Pancreas (tissue), 10 donors: ENCODE results near the gene MLXIPL. TPM values are rescaled to one million over a fixed set of nuclear protein-coding genes. Genes with fewer than 3 reads are reported as not detected.

Experiments
- ATAC-seq, 4 donors: fragments of 200-7000 bp; cut with Tn5 transposase; one replicate each; pipeline versions ENCODE4 v1.8.0 to v1.9.1; 2020; ENCODE audit warnings: mild to moderate bottlenecking in 4 of 4, moderate library complexity in 4 of 4
- DNase-seq, 6 donors: peaks; one replicate each; pipeline ENCODE4 v3.0.0-alpha.2; 2020
- FAIRE-seq: peaks from 2 replicates; lab custom pipeline; 2012; peaks lifted over from hg19 to GRCh38; lab: Jason Lieb, UNC
- H3K27ac ChIP-seq, 4 donors: fragments of 200-600 bp; sonication (generic); 1 replicate in 3 of 4; 2 replicates in 1 of 4; pipeline versions ENCODE4 v1.5.0 to v1.8.0; 2020
- H3K27me3 ChIP-seq, 4 donors: fragments of 200-600 bp; one replicate each; pipeline ENCODE4 v1.8.0; 2021
- H3K36me3 ChIP-seq, 3 donors: fragments of 200-600 bp; sonication (generic) in 1 of 3; one replicate each; pipeline versions ENCODE4 v1.5.0 to v1.8.0; 2020 to 2021
- H3K4me1 ChIP-seq, 3 donors: fragments of 200-600 bp; one replicate each; pipeline ENCODE4 v1.8.0; 2021
- H3K4me3 ChIP-seq, 4 donors: fragments of 200-600 bp; sonication (generic) in 2 of 4; one replicate each; pipeline versions ENCODE4 v1.5.0 to v1.8.0; 2020 to 2021
- H3K9me3 ChIP-seq, 4 donors: fragments of 200-600 bp; one replicate each; pipeline ENCODE4 v1.8.0; 2021
- CTCF ChIP-seq, 4 donors: fragments of 200-600 bp; sonication (generic) in 3 of 4; IDR thresholded peaks; one replicate each; pipeline versions ENCODE4 v1.5.0 to v1.8.0; 2021; ENCODE audit warnings: antibody characterized with exemption in 4 of 4
- WGBS, 2 donors: extraction: QIAGEN DNeasy Blood & Tissue Kit; methylation state at CpG; one replicate each; pipeline ENCODE4 v1.1.7; 2013; 5-methylcytosine and 5-hydroxymethylcytosine counted together
- intact Hi-C, 3 donors: fragments of 100-400 bp; cut with DNase I; formaldehyde crosslinking; loops; one replicate each; pipeline versions ENCODE4 v1.11.1 to v1.14.2; 2022
- polyA plus RNA-seq, 2 donors: library from polyadenylated mRNA; stranded (reverse); fragments of 200-250 nt; gene quantifications; one replicate each; pipeline ENCODE4 v1.2.3, GENCODE V29; 2013
- total RNA-seq, 6 donors: library from RNA; stranded (reverse); fragmentation: NEBNext Ultra II Directional in 4 of 6; extraction: Animal tissue kit (Norgen Biotek cat#: 25700) in 4 of 6; gene quantifications; one replicate each; pipeline versions ENCODE4 v1.2.1 to v1.2.4, GENCODE V29; 2021 to 2023
- donor health status: healthy with polysubstance abuse.
- donor health status: DM: no; HTN: no; CAD: no; lungs with moderate emphysema.
- donor health status: DM: no; HTN: no; CAD: no.
- donor health status: control.
- donor health status: control.
- donor health status: Bipolar disorder and iron deficiency.
- donor health status: DM: yes; HTN: yes; CAD: no.
- donor health status: DM: no; HTN: no; CAD: no.
- donor health status: DM: no; HTN: no; CAD: no.
- donor health status: DM: yes; HTN: yes; CAD: no.

The MLXIPL gene
- total and polyA plus RNA-seq, 8 donors, result 8.8 to 176 (median 24.5) TPM

- DNase-seq, result no peak
- intact Hi-C loops, result no loop called here
- 68 to 73% methylated on average over 4 of the region's 4 CpGs for WGBS, 2 donors
- H3K4me1 ChIP-seq, result no peaks in the 10 kb centered on the region
- no peak for TF ChIP-seq CTCF (IDR thresholded peaks at IDR 0.05)
- H3K4me3 ChIP-seq, result no peak overlapping the region
- no peak for FAIRE-seq
- no peak for ATAC-seq
- H3K9me3 ChIP-seq, result no peaks in the 10 kb centered on the region
- no peaks in the 10 kb centered on the region for H3K27me3 ChIP-seq
- no peak overlapping the region for H3K27ac ChIP-seq
- H3K36me3 ChIP-seq, result peaks cover 2 to 33% (median 9%) of the 10 kb centered on the region in 3 donors
These were observed 75.1 kb downstream of the MLXIPL start for GRCh38 chr7:73549176-73549575.

GRCh38 chr7:73547841-73548240 lies 76.5 kb downstream of the MLXIPL start:
- peak in 1 of 6 donors; percentile 13 for DNase-seq
- no peak for FAIRE-seq
- 92 to 95% methylated on average over 9 of the region's 9 CpGs for WGBS, 2 donors
- Histone ChIP-seq H3K4me3 (no peak overlapping the region), H3K27me3 (no peaks in the 10 kb centered on the region), H3K27ac (no peak overlapping the region), H3K4me1 (no peaks in the 10 kb centered on the region), H3K9me3 (no peaks in the 10 kb centered on the region), H3K36me3 (peaks cover 2 to 41% (median 9%) of the 10 kb centered on the region in 3 donors)
- no peak for ATAC-seq
- no peak for TF ChIP-seq CTCF (IDR thresholded peaks at IDR 0.05)
- intact Hi-C loops, result no loop called here

GRCh38 chr7:73544678-73545077 lies 79.6 kb downstream of the MLXIPL start:
- no peak overlapping the region for H3K27ac ChIP-seq
- FAIRE-seq (no peak), ATAC-seq (no peak), DNase-seq (peak in 1 of 6 donors; percentile 6)
- H3K36me3 ChIP-seq, result peaks cover 3 to 40% (median 8%) of the 10 kb centered on the region in 3 donors
- no peak overlapping the region for H3K4me3 ChIP-seq
- 94 to 100% methylated on average over 2 of the region's 2 CpGs for WGBS, 2 donors
- TF ChIP-seq CTCF (IDR thresholded peaks at IDR 0.05), result no peak
- no peaks in the 10 kb centered on the region for H3K27me3 ChIP-seq
- H3K4me1 ChIP-seq, result no peaks in the 10 kb centered on the region
- intact Hi-C loops, result no loop called here
- no peaks in the 10 kb centered on the region for H3K9me3 ChIP-seq

Other genes starting within 250 kb of the MLXIPL start
- gene FZD9, start 190.7 kb downstream of the MLXIPL start, total RNA-seq, result under 1 TPM; 0.28 to 0.63 (median 0.46) TPM
- under 1 TPM; 0.38 to 0.95 TPM for gene FZD9, start 190.7 kb downstream of the MLXIPL start, polyA plus RNA-seq
- gene BAZ1B, start 102.2 kb downstream of the MLXIPL start, total RNA-seq, result 10 to 100 TPM; 16.1 to 29.0 (median 18.9) TPM
- gene BAZ1B, start 102.2 kb downstream of the MLXIPL start, polyA plus RNA-seq, result 10 to 100 TPM; 11.6 to 12.8 TPM
- gene BCL7B, start 66.8 kb downstream of the MLXIPL start, total RNA-seq, result 10 to 100 TPM; 13.5 to 20.9 (median 17.1) TPM
- 10 to 100 TPM; 34.4 to 44.6 TPM for gene BCL7B, start 66.8 kb downstream of the MLXIPL start, polyA plus RNA-seq
- 10 to 100 TPM; 21.2 to 38.9 (median 28.3) TPM for gene TBL2, start 45.9 kb downstream of the MLXIPL start, total RNA-seq
- 10 to 100 TPM; 17.2 to 26.1 TPM for gene TBL2, start 45.9 kb downstream of the MLXIPL start, polyA plus RNA-seq
- gene VPS37D, start 43.3 kb upstream of the MLXIPL start, total RNA-seq, result 1 to 10 TPM; 2.6 to 3.9 (median 2.9) TPM
- 1 to 10 TPM; 4.5 to 8.2 TPM for gene VPS37D, start 43.3 kb upstream of the MLXIPL start, polyA plus RNA-seq
- 1 to 10 TPM; 4.1 to 8.2 (median 5.6) TPM for gene DNAJC30, start 58.9 kb upstream of the MLXIPL start, total RNA-seq
- gene DNAJC30, start 58.9 kb upstream of the MLXIPL start, polyA plus RNA-seq, result 1 to 10 TPM; 5.1 to 6.4 TPM
- gene BUD23, start 59.1 kb upstream of the MLXIPL start, total RNA-seq, result 10 to 100 TPM; 26.9 to 36.8 (median 33.0) TPM
- gene BUD23, start 59.1 kb upstream of the MLXIPL start, polyA plus RNA-seq, result 10 to 100 TPM; 46.7 to 62.9 TPM
- gene STX1A, start 95.1 kb upstream of the MLXIPL start, total RNA-seq, result 10 to 100 TPM in 2 of 6 donors, 1 to 10 TPM in 4; 2.3 to 11.9 (median 6.9) TPM
- gene STX1A, start 95.1 kb upstream of the MLXIPL start, polyA plus RNA-seq, result 10 to 100 TPM; 31.8 to 95.7 TPM
- 10 to 100 TPM; 16.0 to 30.6 (median 22.1) TPM for gene ABHD11, start 114.3 kb upstream of the MLXIPL start, total RNA-seq
- gene ABHD11, start 114.3 kb upstream of the MLXIPL start, polyA plus RNA-seq, result 10 to 100 TPM; 91.0 to 95.2 TPM
- 10 to 100 TPM; 42.9 to 62.0 (median 48.3) TPM for gene CLDN3, start 145.7 kb upstream of the MLXIPL start, total RNA-seq
- 100 to 1,000 TPM; 110 to 122 TPM for gene CLDN3, start 145.7 kb upstream of the MLXIPL start, polyA plus RNA-seq
- gene CLDN4, start 206.5 kb upstream of the MLXIPL start, total RNA-seq, result 100 to 1,000 TPM in 2 of 6 donors, 10 to 100 TPM in 4; 47.8 to 150 (median 65.1) TPM
- gene CLDN4, start 206.5 kb upstream of the MLXIPL start, polyA plus RNA-seq, result 10 to 100 TPM; 73.1 to 75.2 TPM
- 10 to 100 TPM in 1 of 6 donors, 1 to 10 TPM in 5; 3.0 to 11.2 (median 4.7) TPM for gene METTL27, start 218.0 kb upstream of the MLXIPL start, total RNA-seq
- gene METTL27, start 218.0 kb upstream of the MLXIPL start, polyA plus RNA-seq, result 1 to 10 TPM; 5.6 to 6.6 TPM
- gene TMEM270, start 236.6 kb upstream of the MLXIPL start, total RNA-seq, result under 1 TPM in 1 of 6 donors, not detected in 5; 0.25 TPM
- gene TMEM270, start 236.6 kb upstream of the MLXIPL start, polyA plus RNA-seq, result under 1 TPM in 1 of 2 donors, not detected in 1; 0.31 TPM